Spleen (tissue), 11 donors: ENCODE results near the gene SUPT5H. TPM values are rescaled to one million over a fixed set of nuclear protein-coding genes. Genes with fewer than 3 reads are reported as not detected.
A peak's percentile ranks its signal among the peaks of the same experiment; 100 is the strongest.

Experiments
- DNase-seq: peaks from one replicate; pipeline ENCODE4 v3.0.0-alpha.2; 2020
- H3K27ac ChIP-seq, 8 donors: fragments of 200-600 bp; sonication (generic) in 7 of 8; 1 replicate in 4 of 8; 2 replicates in 4 of 8; pipeline versions ENCODE4 v1.5.0 to v1.8.0; 2016 to 2021; ENCODE audit warnings: inconsistent platforms in 4 of 8, mild to moderate bottlenecking in 4 of 8, moderate library complexity in 1 of 8
- H3K27me3 ChIP-seq, 7 donors: fragments of 200-600 bp; sonication (generic) in 6 of 7; replicated peaks in 1 of 7; 1 replicate in 4 of 7; 2 replicates in 3 of 7; pipeline versions ENCODE4 v1.5.0 to v1.8.0; 2016 to 2021; ENCODE audit warnings: inconsistent platforms in 3 of 7, mild to moderate bottlenecking in 1 of 7
- H3K36me3 ChIP-seq, 6 donors: fragments of 200-600 bp; sonication (generic) in 5 of 6; 1 replicate in 4 of 6; 2 replicates in 2 of 6; pipeline versions ENCODE4 v1.5.0 to v1.8.0; 2016 to 2021; ENCODE audit warnings: inconsistent platforms in 2 of 6
- H3K4me1 ChIP-seq, 6 donors: fragments of 200-600 bp; sonication (generic) in 5 of 6; 1 replicate in 3 of 6; 2 replicates in 3 of 6; pipeline versions ENCODE4 v1.5.0 to v1.8.0; 2016 to 2021; ENCODE audit warnings: inconsistent platforms in 3 of 6
- H3K4me3 ChIP-seq, 8 donors: fragments of 200-600 bp; sonication (generic) in 7 of 8; 1 replicate in 4 of 8; 2 replicates in 4 of 8; pipeline versions ENCODE4 v1.5.0 to v1.8.0; 2016 to 2021; ENCODE audit warnings: inconsistent platforms in 4 of 8, mild to moderate bottlenecking in 4 of 8, moderate library complexity in 2 of 8
- H3K9me3 ChIP-seq, 8 donors: fragments of 200-600 bp; sonication (generic) in 7 of 8; 1 replicate in 4 of 8; 2 replicates in 4 of 8; pipeline versions ENCODE4 v1.5.0 to v1.8.0; 2016 to 2021; ENCODE audit warnings: inconsistent platforms in 4 of 8
- POLR2A ChIP-seq, 3 donors: fragments of 450-650 bp; IDR thresholded peaks; one replicate each; pipeline ENCODE4 v1.5.1; 2017; ENCODE audit warnings: antibody characterized with exemption in 3 of 3, mild to moderate bottlenecking in 1 of 3
- POLR2AphosphoS5 ChIP-seq, 3 donors: sonication (generic); formaldehyde crosslinking; IDR thresholded peaks; one replicate each; pipeline ENCODE4 v1.5.1; 2017; ENCODE audit warnings: antibody characterized with exemption in 3 of 3
- WGBS, 5 donors: extraction: QIAGEN DNeasy Blood & Tissue Kit in 3 of 5; methylation state at CpG; one replicate each; pipeline versions ENCODE4 v1.1.5 to v1.1.7; 2013 to 2018; 5-methylcytosine and 5-hydroxymethylcytosine counted together
- intact Hi-C: fragments of 100-400 bp; cut with DNase I; formaldehyde crosslinking; loops from one replicate; pipeline ENCODE4 v1.15.0; 2023; ENCODE audit warnings: low total_unique reads
- polyA plus RNA-seq, 3 donors: library from polyadenylated mRNA; stranded (reverse); fragments of 200-250 nt; gene quantifications; one replicate each; pipeline ENCODE4 v1.2.1, GENCODE V29; 2013
- total RNA-seq, 7 donors: library from RNA; depleted of rRNA in 3 of 7; stranded (reverse); fragments of >200 nt in 3 of 7; fragmentation: NEBNext Ultra II Directional in 4 of 7; extraction: Animal tissue kit (Norgen Biotek cat#: 25700) in 4 of 7; gene quantifications; one replicate each; pipeline versions ENCODE4 v1.1.0 to v1.2.1, GENCODE V29; 2016 to 2021
- TF ChIP-seq, protein P1 (sequence below), 11 experiments: fragments of 200-600 bp in 7 of 11; fragments of 450-650 bp in 4 of 11; sonication (generic) in 4 of 11; IDR thresholded peaks in 8 of 11; conservative IDR thresholded peaks in 3 of 11; 1 replicate in 7 of 11; 2 replicates in 4 of 11; pipeline versions ENCODE4 v1.4.0 to v1.8.0; 2016 to 2021; ENCODE audit warnings: antibody characterized with exemption in 11 of 11, inconsistent platforms in 4 of 11, mild to moderate bottlenecking in 1 of 11
- donor health status: healthy with polysubstance abuse.
- donor health status: DM: no; HTN: no; CAD: no; lungs with moderate emphysema.
- donor health status: DM: no; HTN: no; CAD: no.
- donor health status: Bipolar disorder and iron deficiency.
- donor health status: healthy.
- donor health status: DM: no; HTN: no; CAD: no.
- donor health status: DM: yes; HTN: yes; CAD: no.

Gene SUPT5H
- total and polyA plus RNA-seq, 10 donors = 95.8 to 225 (median 109) TPM

- DNase-seq = peak; percentile 76
- intact Hi-C loops = no loop called here
- peak within 1 kb of the TSS in 7 of 8 donors; percentile 21 to 58 (median 27) for H3K4me3 ChIP-seq
Measured at GRCh38 chr19:39514840-39515550, 69.6 kb downstream of the SUPT5H start, which contains the start of gene SELENOV. Gene SELENOV (plus strand): TSS chr19:39515139. CDS start chr19:39515213, 74 bp downstream.

DNA sequence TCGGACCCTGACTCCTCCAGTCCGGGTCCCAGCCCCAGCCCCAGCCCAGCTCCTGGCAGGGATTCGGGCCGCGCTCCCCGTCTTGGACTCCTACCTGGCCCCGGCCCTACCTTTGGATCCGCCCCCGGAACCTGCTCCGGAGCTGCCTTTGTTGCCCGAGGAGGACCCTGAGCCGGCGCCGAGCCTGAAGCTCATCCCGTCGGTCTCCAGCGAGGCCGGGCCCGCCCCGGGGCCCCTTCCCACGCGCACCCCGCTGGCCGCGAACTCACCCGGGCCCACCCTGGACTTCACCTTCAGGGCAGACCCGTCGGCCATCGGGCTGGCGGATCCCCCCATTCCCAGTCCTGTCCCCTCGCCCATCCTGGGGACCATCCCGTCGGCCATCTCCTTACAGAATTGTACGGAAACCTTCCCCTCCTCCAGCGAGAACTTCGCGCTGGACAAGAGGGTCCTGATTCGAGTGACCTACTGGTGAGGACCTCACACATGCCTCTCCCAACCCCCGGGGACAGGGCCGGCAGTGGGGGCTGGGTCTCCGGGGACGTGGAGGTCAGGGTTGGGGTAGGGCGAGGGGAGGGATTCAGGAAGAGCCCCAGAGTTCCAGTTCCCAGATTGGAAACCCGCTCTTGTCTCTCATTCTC, 70.3 kb downstream of the SUPT5H start:
- Histone ChIP-seq H3K9me3 (no peaks in the 10 kb centered on the region), H3K4me3 (peak overlapping the region in 7 of 8 donors; percentile 21 to 58 (median 27)), H3K36me3 (no peaks in the 10 kb centered on the region), H3K27me3 (peaks cover 2 to 85% (median 40%) of the 10 kb centered on the region in 7 donors), H3K27ac (no peak overlapping the region), H3K4me1 (peaks cover 11 to 20% (median 17%) of the 10 kb centered on the region in 6 donors)
- DNase-seq = no peak
- TF ChIP-seq, protein P1, sequence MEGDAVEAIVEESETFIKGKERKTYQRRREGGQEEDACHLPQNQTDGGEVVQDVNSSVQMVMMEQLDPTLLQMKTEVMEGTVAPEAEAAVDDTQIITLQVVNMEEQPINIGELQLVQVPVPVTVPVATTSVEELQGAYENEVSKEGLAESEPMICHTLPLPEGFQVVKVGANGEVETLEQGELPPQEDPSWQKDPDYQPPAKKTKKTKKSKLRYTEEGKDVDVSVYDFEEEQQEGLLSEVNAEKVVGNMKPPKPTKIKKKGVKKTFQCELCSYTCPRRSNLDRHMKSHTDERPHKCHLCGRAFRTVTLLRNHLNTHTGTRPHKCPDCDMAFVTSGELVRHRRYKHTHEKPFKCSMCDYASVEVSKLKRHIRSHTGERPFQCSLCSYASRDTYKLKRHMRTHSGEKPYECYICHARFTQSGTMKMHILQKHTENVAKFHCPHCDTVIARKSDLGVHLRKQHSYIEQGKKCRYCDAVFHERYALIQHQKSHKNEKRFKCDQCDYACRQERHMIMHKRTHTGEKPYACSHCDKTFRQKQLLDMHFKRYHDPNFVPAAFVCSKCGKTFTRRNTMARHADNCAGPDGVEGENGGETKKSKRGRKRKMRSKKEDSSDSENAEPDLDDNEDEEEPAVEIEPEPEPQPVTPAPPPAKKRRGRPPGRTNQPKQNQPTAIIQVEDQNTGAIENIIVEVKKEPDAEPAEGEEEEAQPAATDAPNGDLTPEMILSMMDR (IDR thresholded peaks at IDR 0.05 in 8 of 11, conservative IDR thresholded peaks at IDR 0.05 in 3 of 11) = no peak
- TF ChIP-seq POLR2A (IDR thresholded peaks at IDR 0.05) (no peak), POLR2AphosphoS5 (IDR thresholded peaks at IDR 0.05) (no peak)
- intact Hi-C loops = no loop called here
- 5 to 10% (median 5%) methylated on average over 34 to 44 of the region's 44 CpGs for WGBS, 5 donors

More at GRCh38 chr19:39514840-39515550, 69.6 kb downstream of the SUPT5H start, which contains the start of gene SELENOV:
- TF ChIP-seq POLR2AphosphoS5 (IDR thresholded peaks at IDR 0.05) (no peak), POLR2A (IDR thresholded peaks at IDR 0.05) (no peak)
- TF ChIP-seq, protein P1 (IDR thresholded peaks at IDR 0.05 in 8 of 11, conservative IDR thresholded peaks at IDR 0.05 in 3 of 11) = no peak
- Histone ChIP-seq H3K27me3 (peaks cover 2 to 86% (median 40%) of the 10 kb centered on the region in 7 donors), H3K36me3 (no peaks in the 10 kb centered on the region), H3K27ac (no peak within 1 kb of the TSS), H3K9me3 (no peaks in the 10 kb centered on the region), H3K4me1 (peaks cover 11 to 20% (median 17%) of the 10 kb centered on the region in 6 donors)
- 1 to 4% (median 3%) methylated on average over 35 to 56 of the region's 56 CpGs for WGBS, 5 donors

- Histone ChIP-seq H3K9me3 (no peaks in the 10 kb centered on the region), H3K27ac (no peak overlapping the region), H3K36me3 (no peaks in the 10 kb centered on the region), H3K4me1 (peaks cover 11 to 20% (median 17%) of the 10 kb centered on the region in 6 donors), H3K27me3 (peaks cover 2 to 79% (median 40%) of the 10 kb centered on the region in 7 donors), H3K4me3 (peak overlapping the region in 1 of 8 donors; percentile 58)
- WGBS, 5 donors = 38 to 46% (median 40%) methylated on average over 6 of the region's 6 CpGs
- TF ChIP-seq, protein P1 (IDR thresholded peaks at IDR 0.05 in 8 of 11, conservative IDR thresholded peaks at IDR 0.05 in 3 of 11) = no peak
- TF ChIP-seq POLR2A (IDR thresholded peaks at IDR 0.05) (no peak), POLR2AphosphoS5 (IDR thresholded peaks at IDR 0.05) (no peak)
- DNase-seq = peak; percentile 30
- intact Hi-C loops = no loop called here
Measured at GRCh38 chr19:39516270-39516669, 70.9 kb downstream of the SUPT5H start.

DNA sequence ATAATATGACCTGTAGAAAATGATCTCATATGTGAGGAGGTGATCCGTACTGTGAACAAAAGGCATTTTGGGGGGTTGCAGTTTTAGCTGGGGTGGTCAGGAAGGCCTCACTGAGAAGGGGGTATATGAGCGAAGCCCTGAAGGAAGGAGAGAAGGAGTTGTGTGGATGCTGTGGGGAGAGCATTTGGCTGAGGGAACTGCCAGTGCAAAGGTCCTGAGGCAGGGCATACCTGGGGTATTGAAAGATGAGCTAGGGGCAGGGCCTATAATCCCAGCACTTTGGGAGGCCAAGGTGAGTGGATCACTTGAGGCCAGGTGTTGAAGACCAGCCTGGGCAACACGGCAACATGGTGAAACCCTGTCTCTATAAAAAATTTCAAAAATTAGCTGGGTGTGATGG, 72.0 kb downstream of the SUPT5H start:
- intact Hi-C loops = no loop called here
- Histone ChIP-seq H3K4me3 (no peak overlapping the region), H3K27ac (no peak overlapping the region), H3K36me3 (no peaks in the 10 kb centered on the region), H3K9me3 (no peaks in the 10 kb centered on the region), H3K4me1 (peaks cover 11 to 20% (median 17%) of the 10 kb centered on the region in 6 donors), H3K27me3 (peaks cover 0 to 67% (median 37%) of the 10 kb centered on the region in 7 donors)
- 65 to 78% (median 76%) methylated on average over 3 of the region's 3 CpGs for WGBS, 5 donors
- peak; percentile 6 for DNase-seq
- no peak for TF ChIP-seq POLR2A (IDR thresholded peaks at IDR 0.05)
- TF ChIP-seq, protein P1 (IDR thresholded peaks at IDR 0.05 in 8 of 11, conservative IDR thresholded peaks at IDR 0.05 in 3 of 11) = no peak
- no peak for TF ChIP-seq POLR2AphosphoS5 (IDR thresholded peaks at IDR 0.05)
